BJ (cell line): Measurements from ENCODE around the gene NOSIP. TPM values are rescaled to one million over a fixed set of nuclear protein-coding genes. Genes with fewer than 3 reads are reported as not detected.

Source experiments
- CTCF ChIA-PET: fragments of 350-600 bp; formaldehyde crosslinking; extraction: SDS; loops from one replicate; lab custom pipeline; 2021; ENCODE audit warnings: antibody characterized with exemption, inconsistent platforms; lab: Yijun Ruan, JAX
- POLR2A ChIA-PET: fragments of 300-600 bp; sonication (Branson Sonifier 250); formaldehyde crosslinking; extraction: SDS; loops from one replicate; lab custom pipeline; 2021; ENCODE audit warnings: antibody characterized with exemption; lab: Charles Lee
- DNase-seq: peaks from one replicate; pipeline ENCODE4 v3.0.0-alpha.2; 2011; ENCODE audit warnings: low read depth
- H3K27me3 ChIP-seq: 2 replicates; pipeline ENCODE4 v1.6.0; 2011; ENCODE audit warnings: low read length; ENCODE audit not compliant: control insufficient read depth, insufficient read depth
- H3K36me3 ChIP-seq: 2 replicates; pipeline ENCODE4 v1.5.1; 2011; ENCODE audit warnings: low read length; ENCODE audit not compliant: control insufficient read depth, insufficient read depth
- H3K4me3 ChIP-seq: 2 replicates; pipeline ENCODE4 v1.5.1; 2011; ENCODE audit warnings: low read depth, mild to moderate bottlenecking, control low read depth, low read length
- polyA plus RNA-seq: library from polyadenylated mRNA; depleted of rRNA; stranded (reverse); fragments of >200 nt; gene quantifications from 2 replicates; pipeline ENCODE4 v1.2.3, GENCODE V29; 2011
- TF ChIP-seq, protein P1 (sequence below): IDR thresholded peaks from 2 replicates; pipeline ENCODE4 v1.5.1; 2011; ENCODE audit warnings: low read depth, mild to moderate bottlenecking, control low read depth, inconsistent platforms, low read length, moderate library complexity; ENCODE audit not compliant: insufficient read depth

NOSIP gene
- polyA plus RNA-seq, 1 experiment = 87.6 TPM

DNA sequence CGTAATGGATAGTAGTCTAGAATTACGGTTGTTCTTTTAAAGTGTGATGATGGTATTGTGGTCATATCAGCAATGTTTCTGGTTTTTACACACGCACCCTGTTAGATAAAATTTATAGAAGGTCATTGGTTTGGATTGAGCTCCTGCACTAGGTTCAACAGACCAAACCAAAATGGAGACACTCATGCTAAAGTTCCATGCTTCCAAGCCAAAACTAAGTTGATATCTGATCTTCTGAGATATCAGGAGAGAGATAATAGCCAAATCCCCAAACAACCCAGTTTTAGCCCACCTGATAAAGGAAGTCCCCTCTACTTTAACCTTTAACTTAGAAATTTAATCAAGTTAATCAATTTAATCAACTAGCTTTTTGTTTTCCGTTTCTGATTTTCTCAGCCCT is 1.2 kb downstream of the NOSIP start:
- ChIA-PET POLR2A (interaction anchor here (1.3 kb wide), 1 partner anchor 61 kb away, joined by 4 read pairs; no protein-coding TSS in a partner anchor), CTCF (interaction anchor here (0.6 to 2.7 kb wide), 6 partner anchors 9 to 100 kb away, joined by 3 to 37 read pairs (median 4); no protein-coding TSS in a partner anchor)
- no peak for DNase-seq
- Histone ChIP-seq H3K36me3 (peaks cover 6% of the 10 kb centered on the region), H3K4me3 (no peak overlapping the region; the same call in 1 of the 2 replicates), H3K27me3 (no peaks in the 10 kb centered on the region)
- TF ChIP-seq, protein P1, sequence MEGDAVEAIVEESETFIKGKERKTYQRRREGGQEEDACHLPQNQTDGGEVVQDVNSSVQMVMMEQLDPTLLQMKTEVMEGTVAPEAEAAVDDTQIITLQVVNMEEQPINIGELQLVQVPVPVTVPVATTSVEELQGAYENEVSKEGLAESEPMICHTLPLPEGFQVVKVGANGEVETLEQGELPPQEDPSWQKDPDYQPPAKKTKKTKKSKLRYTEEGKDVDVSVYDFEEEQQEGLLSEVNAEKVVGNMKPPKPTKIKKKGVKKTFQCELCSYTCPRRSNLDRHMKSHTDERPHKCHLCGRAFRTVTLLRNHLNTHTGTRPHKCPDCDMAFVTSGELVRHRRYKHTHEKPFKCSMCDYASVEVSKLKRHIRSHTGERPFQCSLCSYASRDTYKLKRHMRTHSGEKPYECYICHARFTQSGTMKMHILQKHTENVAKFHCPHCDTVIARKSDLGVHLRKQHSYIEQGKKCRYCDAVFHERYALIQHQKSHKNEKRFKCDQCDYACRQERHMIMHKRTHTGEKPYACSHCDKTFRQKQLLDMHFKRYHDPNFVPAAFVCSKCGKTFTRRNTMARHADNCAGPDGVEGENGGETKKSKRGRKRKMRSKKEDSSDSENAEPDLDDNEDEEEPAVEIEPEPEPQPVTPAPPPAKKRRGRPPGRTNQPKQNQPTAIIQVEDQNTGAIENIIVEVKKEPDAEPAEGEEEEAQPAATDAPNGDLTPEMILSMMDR = no peak

- Histone ChIP-seq H3K36me3 (peaks cover 6% of the 10 kb centered on the region), H3K4me3 (no peak overlapping the region), H3K27me3 (no peaks in the 10 kb centered on the region)
- ChIA-PET CTCF (interaction anchor here (0.6 to 6.8 kb wide), 5 partner anchors 26 to 105 kb away, joined by 3 to 47 read pairs (median 4); no protein-coding TSS in a partner anchor), POLR2A (interaction anchor here (0.6 kb wide), 1 partner anchor 72 kb away, joined by 3 read pairs; no protein-coding TSS in a partner anchor)
- DNase-seq = no peak
- TF ChIP-seq, protein P1 = no peak
Observed at GRCh38 chr19:49574206-49574755, 6.1 kb downstream of the NOSIP start.

DNA sequence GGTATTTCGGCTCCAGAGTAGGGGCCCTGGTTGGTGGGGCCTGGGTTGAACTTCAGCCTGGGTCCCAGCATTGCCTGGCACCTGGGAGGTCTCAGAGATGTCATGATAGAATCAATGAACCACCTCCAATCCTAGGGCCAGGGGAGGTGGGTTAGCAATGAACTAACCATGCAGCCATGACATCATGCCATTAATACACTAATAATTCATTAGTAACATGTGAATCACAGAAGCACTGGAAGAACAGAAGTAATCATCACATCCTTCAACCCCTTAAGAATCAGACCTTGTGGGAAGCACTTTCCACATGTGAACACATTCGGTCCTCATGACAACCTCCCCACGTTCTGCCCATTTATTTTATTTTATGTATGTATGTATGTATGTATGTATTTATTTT is 6.9 kb downstream of the NOSIP start:
- POLR2A ChIA-PET = no interaction called here
- H3K36me3 ChIP-seq = peaks cover 6% of the 10 kb centered on the region
- DNase-seq = no peak
- no peak overlapping the region for H3K4me3 ChIP-seq
- CTCF ChIA-PET = interaction anchor here (1.0 to 6.8 kb wide), 4 partner anchors 9 to 106 kb away, joined by 3 to 47 read pairs (median 8); no protein-coding TSS in a partner anchor
- TF ChIP-seq, protein P1 = no peak
- H3K27me3 ChIP-seq = no peaks in the 10 kb centered on the region

GRCh38 chr19:49573009-49573408 is 7.3 kb downstream of the NOSIP start:
- H3K27me3 ChIP-seq = no peaks in the 10 kb centered on the region
- TF ChIP-seq, protein P1 = no peak
- no peak for DNase-seq
- ChIA-PET POLR2A (no interaction called here), CTCF (interaction anchor here (0.6 to 6.8 kb wide), 7 partner anchors 9 to 105 kb away, joined by 3 to 47 read pairs (median 4); partner anchors contain the start of gene PRMT1)
- no peak overlapping the region for H3K4me3 ChIP-seq
- peaks cover 6% of the 10 kb centered on the region for H3K36me3 ChIP-seq

GRCh38 chr19:49570997-49571676 is 9.2 kb downstream of the NOSIP start:
- POLR2A ChIA-PET = no interaction called here
- CTCF ChIA-PET = interaction anchor here (0.9 to 6.8 kb wide), 31 partner anchors 7 to 119 kb away, joined by 3 to 55 read pairs (median 6); partner anchors contain the start of genes FLT3LG, NOSIP, PIH1D1 and PRMT1
- H3K36me3 ChIP-seq = peaks cover 5% of the 10 kb centered on the region
- no peaks in the 10 kb centered on the region for H3K27me3 ChIP-seq
- H3K4me3 ChIP-seq = no peak overlapping the region
- no peak for DNase-seq
- TF ChIP-seq, protein P1 = no peak
